Inferior parietal cortex (tissue), 1 donor: ENCODE measurements around the gene MBD3.
"Not testable (repeated sequence)": the region's sequence is repeated elsewhere in the genome, so short reads cannot be mapped to it uniquely, and the experiment has no call there.

Experiments used
- DNase-seq: peaks from one replicate; pipeline ENCODE4 v3.0.0-alpha.2; 2016; ENCODE audit errors: extremely low spot score

Gene MBD3, protein sequence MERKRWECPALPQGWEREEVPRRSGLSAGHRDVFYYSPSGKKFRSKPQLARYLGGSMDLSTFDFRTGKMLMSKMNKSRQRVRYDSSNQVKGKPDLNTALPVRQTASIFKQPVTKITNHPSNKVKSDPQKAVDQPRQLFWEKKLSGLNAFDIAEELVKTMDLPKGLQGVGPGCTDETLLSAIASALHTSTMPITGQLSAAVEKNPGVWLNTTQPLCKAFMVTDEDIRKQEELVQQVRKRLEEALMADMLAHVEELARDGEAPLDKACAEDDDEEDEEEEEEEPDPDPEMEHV

GRCh38 chr19:1592755-1593500 is at the start of gene MBD3:
MBD3 (minus strand) TSS chr19:1592865; CDS start chr19:1592631, 234 bp downstream.
- peak; percentile 91 for DNase-seq

DNA sequence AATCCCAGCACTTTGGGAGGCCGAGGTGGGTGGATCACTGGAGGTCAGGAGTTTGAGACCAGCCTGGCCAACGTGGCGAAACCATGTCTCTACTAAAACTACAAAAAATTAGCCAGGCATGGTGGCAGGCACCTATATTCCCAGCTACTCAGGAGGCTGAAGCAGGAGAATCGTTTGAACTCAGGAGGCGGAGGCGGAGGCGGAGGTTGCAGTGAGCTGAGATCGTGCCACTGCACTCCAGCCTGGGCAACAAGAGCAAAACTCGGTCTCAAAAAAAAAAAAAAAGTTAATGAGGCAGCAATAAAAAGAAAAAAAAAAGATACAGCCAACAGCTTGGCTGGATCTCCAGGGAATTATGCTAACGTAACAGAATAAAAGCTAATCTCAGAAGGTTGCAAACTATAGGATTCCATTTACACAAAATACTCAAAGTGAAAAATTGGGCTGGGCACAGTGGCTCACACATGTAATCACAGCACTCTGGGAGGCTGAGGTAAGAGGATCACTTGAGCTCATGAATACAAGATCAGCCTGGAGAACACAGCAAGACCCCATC is 48.3 kb upstream of the MBD3 start:
- DNase-seq, result not testable (repeated sequence)

GRCh38 chr19:1636325-1637236 is 43.9 kb upstream of the MBD3 start:
- no peak for DNase-seq

GRCh38 chr19:1634938-1635243 is 42.2 kb upstream of the MBD3 start:
- DNase-seq, result no peak

DNA sequence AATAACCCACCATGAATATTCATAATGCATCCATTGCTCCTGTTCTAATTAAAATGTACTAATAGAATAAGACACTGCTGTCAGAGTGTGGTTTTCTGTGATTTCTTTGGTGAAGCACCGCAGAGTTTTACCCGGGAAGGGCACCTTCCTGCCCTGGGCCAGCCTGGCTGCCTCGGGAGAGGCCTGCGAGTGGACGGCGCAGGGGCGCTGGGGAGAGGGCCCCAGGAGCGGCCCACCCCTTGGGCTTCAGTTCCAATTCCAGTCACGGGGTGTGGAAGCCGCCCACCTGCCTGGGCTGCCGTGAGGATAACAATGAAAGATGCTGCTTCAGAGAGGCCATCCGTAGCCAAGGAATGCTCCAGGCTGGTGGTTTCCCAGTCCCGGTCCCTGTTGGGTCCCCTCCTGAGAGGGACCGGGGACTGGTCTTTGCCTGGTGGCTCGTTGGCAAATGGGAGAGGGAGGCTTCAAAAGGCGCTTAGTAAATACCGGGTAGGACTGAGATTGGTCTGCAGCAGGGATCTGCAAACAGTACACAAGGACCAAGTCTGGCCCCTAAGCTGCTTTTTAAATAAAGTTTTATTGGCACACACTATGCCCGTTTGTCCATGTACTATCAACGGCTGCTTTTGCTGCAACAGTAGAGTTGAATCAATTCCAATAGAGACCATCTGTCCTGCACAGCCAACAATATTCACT is 41.7 kb upstream of the MBD3 start:
- DNase-seq, result no peak

- no peak for DNase-seq
Measured at GRCh38 chr19:1633269-1633826, 40.7 kb upstream of the MBD3 start.

- peak; percentile 17 for DNase-seq
Measured at GRCh38 chr19:1632462-1633268, 40.0 kb upstream of the MBD3 start.

- DNase-seq, result no peak
Measured at GRCh38 chr19:1631557-1632100, 39.0 kb upstream of the MBD3 start.

GRCh38 chr19:1630811-1631210 is 38.1 kb upstream of the MBD3 start:
- no peak for DNase-seq

DNA sequence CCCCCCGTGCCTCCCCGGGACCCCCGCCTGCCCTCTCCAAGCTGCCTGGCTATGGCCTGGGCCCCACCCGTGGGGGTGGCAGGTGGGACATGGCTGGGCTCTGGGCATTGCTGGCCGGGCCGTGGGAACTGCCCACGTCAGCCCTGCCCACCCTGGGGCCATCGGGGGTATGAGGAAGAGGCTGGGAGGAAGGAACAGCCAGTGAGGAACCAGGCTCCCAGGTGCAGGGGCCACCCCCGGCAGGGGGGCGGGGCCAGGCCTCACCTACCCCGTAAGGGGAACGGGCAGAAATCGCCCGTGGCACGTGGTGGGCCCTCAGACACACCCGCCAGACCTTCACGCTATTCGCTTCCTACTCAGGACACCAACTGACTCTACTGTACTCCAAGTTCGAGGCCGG is 37.3 kb upstream of the MBD3 start:
- DNase-seq, result no peak

GRCh38 chr19:1629256-1629808 is 36.7 kb upstream of the MBD3 start:
- no peak for DNase-seq

- no peak for DNase-seq
Measured at GRCh38 chr19:1627194-1627593, 34.5 kb upstream of the MBD3 start.

- no peak for DNase-seq
Measured at GRCh38 chr19:1626417-1627010, 33.8 kb upstream of the MBD3 start.

GRCh38 chr19:1624458-1624857 is 31.8 kb upstream of the MBD3 start:
- DNase-seq, result peak; percentile 36

GRCh38 chr19:1622541-1622940 is 29.9 kb upstream of the MBD3 start:
- DNase-seq, result no peak

- DNase-seq, result no peak
Measured at GRCh38 chr19:1622007-1622406, 29.3 kb upstream of the MBD3 start.

DNA sequence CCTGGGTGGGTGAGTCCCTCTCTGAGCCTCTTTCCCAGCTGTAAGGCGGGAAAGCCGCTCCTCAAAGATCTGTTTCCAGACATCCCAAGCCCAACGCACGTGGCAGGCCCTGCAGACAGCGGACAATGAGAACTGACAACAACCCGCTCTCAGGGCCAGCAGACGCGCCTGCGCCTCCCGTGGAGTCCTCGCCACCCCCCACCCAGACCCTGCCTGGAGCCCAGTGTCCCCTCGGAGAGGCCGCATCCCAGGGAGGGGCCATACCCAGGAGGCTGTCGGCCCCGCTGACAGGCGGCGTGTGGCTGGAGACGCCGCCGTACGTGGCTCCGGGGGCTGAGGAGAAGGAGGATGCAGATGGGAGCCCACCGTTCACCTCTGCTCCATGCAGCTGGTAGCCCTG is 28.9 kb upstream of the MBD3 start:
- no peak for DNase-seq

DNA sequence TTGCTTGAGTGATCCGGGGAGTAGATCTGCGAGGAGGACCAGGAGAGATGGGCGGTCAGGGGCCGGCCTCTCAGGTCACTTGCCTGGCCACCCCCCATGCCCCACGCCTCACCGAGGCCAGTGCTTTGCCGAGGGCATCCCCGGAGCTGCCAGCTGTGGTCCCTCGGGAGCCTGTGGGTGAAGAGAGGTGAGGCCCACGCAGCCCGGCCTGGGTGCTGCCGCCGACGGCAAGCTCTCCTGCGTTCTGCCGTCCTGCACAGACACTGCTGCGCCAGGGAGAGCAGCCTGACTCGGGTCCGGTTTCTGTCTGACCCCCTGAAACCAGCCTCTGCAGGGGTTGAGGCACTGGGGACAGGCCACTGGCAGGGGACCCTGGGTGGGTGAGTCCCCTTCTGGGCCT is 28.4 kb upstream of the MBD3 start:
- no peak for DNase-seq

DNA sequence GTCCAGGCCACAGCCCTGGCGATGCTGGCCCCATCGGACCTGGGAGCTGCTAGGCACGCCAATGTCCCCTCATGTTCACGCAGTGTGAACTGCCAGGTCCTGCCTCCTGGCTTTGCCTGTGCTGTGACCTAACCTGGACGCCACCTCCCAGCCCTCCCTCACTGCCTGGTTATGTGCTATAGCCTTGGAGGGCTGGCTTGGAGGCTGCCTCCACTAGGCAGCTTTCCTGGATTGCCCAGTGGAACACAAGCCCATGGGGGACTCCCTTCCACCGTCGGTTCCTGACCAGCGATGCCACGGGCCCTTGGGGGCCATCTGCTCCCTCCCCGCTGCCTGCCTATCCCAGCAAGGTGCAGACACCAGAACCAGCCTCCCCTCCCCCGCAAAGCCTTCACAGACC is 27.8 kb upstream of the MBD3 start:
- no peak for DNase-seq
